ENCODE data around the gene CRELD2. TPM values are rescaled to one million over a fixed set of nuclear protein-coding genes. Genes with fewer than 3 reads are reported as not detected.
A peak's percentile ranks its signal among the peaks of the same experiment; 100 is the strongest.

Gene CRELD2
- polyA plus RNA-seq, 3 donors, result 20.3 to 33.2 (median 27.6) TPM

DNA sequence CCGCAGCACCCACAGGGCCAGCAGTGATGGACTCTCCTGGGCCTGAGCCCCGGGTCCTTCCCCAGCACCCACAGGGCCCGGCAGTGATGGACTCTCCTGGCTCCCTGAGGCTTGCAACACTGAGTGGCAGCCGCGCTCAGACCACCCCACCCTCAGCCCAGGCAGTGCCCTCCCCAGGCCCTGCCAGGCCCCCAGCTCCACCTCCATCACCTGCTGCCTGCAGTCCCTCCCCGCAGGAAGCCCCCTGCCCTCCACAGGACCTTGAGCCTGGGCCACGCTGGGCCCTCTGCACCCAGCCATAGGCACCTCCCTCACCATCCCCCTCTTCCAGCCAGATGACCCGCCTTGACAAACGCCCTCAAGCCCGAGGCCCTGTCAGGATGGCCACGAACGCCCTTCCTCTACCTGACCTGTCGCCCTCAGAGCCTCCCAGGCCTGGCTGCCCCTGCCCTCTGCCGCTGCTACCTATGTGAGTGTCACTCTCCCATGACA, 11.6 kb upstream of the CRELD2 start:
- no peak overlapping the region for H2AFZ ChIP-seq (ENCODE audit: insufficient read depth, low read depth, low read length, poor library complexity, severe bottlenecking)
- H3K27me3 ChIP-seq (ENCODE audit: control insufficient read depth in 2 of 2, insufficient read depth in 2 of 2, low read length in 2 of 2), result no peaks in the 10 kb centered on the region
- H3K4me3 ChIP-seq (replicated peaks in 1 of 3; ENCODE audit: low read depth in 2 of 3, low read length in 3 of 3), result no peak overlapping the region
- Mint-ChIP-seq H3K27ac (peak overlapping the region in 2 of 7 donors; percentile 19 to 46), H3K9me3 (peaks cover 0 to 5% (median 0%) of the 10 kb centered on the region in 7 donors), H3K27me3 (ENCODE audit: low read depth in 3 of 3) (peaks cover 0 to 3% (median 0%) of the 10 kb centered on the region in 3 donors), H3K4me1 (no peaks in the 10 kb centered on the region), H3K4me3 (no peak overlapping the region), H3K36me3 (peaks cover 54 to 84% of the 10 kb centered on the region in 2 donors)
- no peak overlapping the region for H3K9ac ChIP-seq (ENCODE audit: insufficient read depth, low read length, poor library complexity, severe bottlenecking)
- no peak for DNase-seq
- intact Hi-C loops (cut with micrococcal nuclease), result no loop called here
- peaks cover 0 to under 1% of the 10 kb centered on the region in 2 donors for H3K9me3 ChIP-seq (replicated peaks in 1 of 2; ENCODE audit: control insufficient read depth in 1 of 2, insufficient read depth in 1 of 2, low read length in 2 of 2)
- no peaks in the 10 kb centered on the region for H4K20me1 ChIP-seq (ENCODE audit: insufficient read depth, low read length)
- H3K36me3 ChIP-seq (replicated peaks in 1 of 2; ENCODE audit: control insufficient read depth in 1 of 2, insufficient read depth in 2 of 2, low read length in 2 of 2), result peaks cover 46 to 77% of the 10 kb centered on the region in 2 donors
- H3K4me2 ChIP-seq (replicated peaks; ENCODE audit: extremely low read depth, low read length, poor library complexity, severe bottlenecking), result no peak overlapping the region
- no peaks in the 10 kb centered on the region for H3K4me1 ChIP-seq (ENCODE audit: control insufficient read depth in 1 of 2, insufficient read depth in 2 of 2, low read length in 2 of 2)
- no peak overlapping the region for H3K27ac ChIP-seq (ENCODE audit: low read depth in 1 of 2, low read length in 2 of 2)
- no peak for TF ChIP-seq CTCF (IDR thresholded peaks at IDR 0.05)
- 96% methylated on average over 14 of the region's 14 CpGs for WGBS (ENCODE audit: insufficient coverage)
- H3K79me2 ChIP-seq (ENCODE audit: insufficient read depth, low read length), result no peaks in the 10 kb centered on the region

DNA sequence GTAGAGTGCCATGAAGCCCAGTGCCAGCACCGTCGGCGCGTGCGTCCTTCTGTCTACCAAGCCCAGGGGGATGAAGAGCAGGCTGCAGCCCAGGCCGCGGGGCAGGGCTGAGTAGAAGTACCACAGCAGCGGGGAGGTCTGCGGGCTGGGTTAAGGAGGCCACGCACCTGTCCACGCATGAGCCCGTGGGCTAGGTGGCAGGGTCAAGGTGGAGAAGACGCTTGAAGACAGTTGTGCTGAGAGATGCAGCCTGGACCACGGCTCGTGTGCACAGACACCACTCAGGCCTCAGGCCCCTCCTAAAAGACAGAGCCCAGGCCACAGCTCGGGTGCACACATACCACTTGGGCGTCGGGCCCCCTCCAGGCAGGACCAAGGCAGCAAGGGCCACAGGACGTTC, 10.6 kb upstream of the CRELD2 start:
- Histone ChIP-seq H3K4me2 (replicated peaks; ENCODE audit: extremely low read depth, low read length, poor library complexity, severe bottlenecking) (no peak overlapping the region), H3K36me3 (replicated peaks in 1 of 2; ENCODE audit: control insufficient read depth in 1 of 2, insufficient read depth in 2 of 2, low read length in 2 of 2) (peaks cover 47 to 77% of the 10 kb centered on the region in 2 donors), H3K4me1 (ENCODE audit: control insufficient read depth in 1 of 2, insufficient read depth in 2 of 2, low read length in 2 of 2) (no peaks in the 10 kb centered on the region), H2AFZ (ENCODE audit: insufficient read depth, low read depth, low read length, poor library complexity, severe bottlenecking) (no peak overlapping the region), H4K20me1 (ENCODE audit: insufficient read depth, low read length) (no peaks in the 10 kb centered on the region), H3K27me3 (ENCODE audit: control insufficient read depth in 2 of 2, insufficient read depth in 2 of 2, low read length in 2 of 2) (no peaks in the 10 kb centered on the region), H3K27ac (ENCODE audit: low read depth in 1 of 2, low read length in 2 of 2) (no peak overlapping the region), H3K4me3 (replicated peaks in 1 of 3; ENCODE audit: low read depth in 2 of 3, low read length in 3 of 3) (no peak overlapping the region), H3K79me2 (ENCODE audit: insufficient read depth, low read length) (no peaks in the 10 kb centered on the region), H3K9me3 (replicated peaks in 1 of 2; ENCODE audit: control insufficient read depth in 1 of 2, insufficient read depth in 1 of 2, low read length in 2 of 2) (no peaks in the 10 kb centered on the region), H3K9ac (ENCODE audit: insufficient read depth, low read length, poor library complexity, severe bottlenecking) (no peak overlapping the region)
- intact Hi-C loops (cut with micrococcal nuclease), result no loop called here
- no peak for TF ChIP-seq CTCF (IDR thresholded peaks at IDR 0.05)
- Mint-ChIP-seq H3K9me3 (peaks cover 0 to 2% (median 0%) of the 10 kb centered on the region in 7 donors), H3K27me3 (ENCODE audit: low read depth in 3 of 3) (peaks cover 0 to 3% (median 2%) of the 10 kb centered on the region in 3 donors), H3K27ac (no peak overlapping the region), H3K4me3 (no peak overlapping the region), H3K4me1 (no peaks in the 10 kb centered on the region), H3K36me3 (peaks cover 56 to 83% of the 10 kb centered on the region in 2 donors)
- no peak for DNase-seq
- over 99% methylated on average over 18 of the region's 19 CpGs for WGBS (ENCODE audit: insufficient coverage)

Data from CD14-positive monocyte (primary cell).